ENCODE data around the gene BCL2L13.

BCL2L13 gene

GRCh38 chr22:17726928-17727897 lies 88.7 kb downstream of the BCL2L13 start:
- DNase-seq (ENCODE audit: low read depth): no peak

DNA sequence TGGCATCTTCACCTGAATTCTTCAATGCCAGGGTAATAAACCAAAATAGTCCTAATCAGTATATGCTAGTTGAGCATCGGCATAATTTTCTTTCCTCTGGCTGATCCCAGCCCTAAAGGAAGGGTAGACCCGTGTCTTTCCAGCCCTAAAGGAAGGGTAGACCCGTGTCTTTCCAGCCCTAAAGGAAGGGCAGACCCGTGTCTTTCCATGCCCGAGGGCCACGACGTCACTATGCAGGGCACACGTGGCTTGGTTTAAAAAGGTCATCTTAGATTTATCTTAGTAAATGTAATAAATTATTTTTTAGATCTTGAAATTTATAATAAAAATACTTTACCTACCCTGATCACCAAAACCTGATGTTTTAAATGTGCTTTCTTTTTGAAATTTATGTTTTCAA lies 90.2 kb downstream of the BCL2L13 start:
- no peak for DNase-seq (ENCODE audit: low read depth)

DNA sequence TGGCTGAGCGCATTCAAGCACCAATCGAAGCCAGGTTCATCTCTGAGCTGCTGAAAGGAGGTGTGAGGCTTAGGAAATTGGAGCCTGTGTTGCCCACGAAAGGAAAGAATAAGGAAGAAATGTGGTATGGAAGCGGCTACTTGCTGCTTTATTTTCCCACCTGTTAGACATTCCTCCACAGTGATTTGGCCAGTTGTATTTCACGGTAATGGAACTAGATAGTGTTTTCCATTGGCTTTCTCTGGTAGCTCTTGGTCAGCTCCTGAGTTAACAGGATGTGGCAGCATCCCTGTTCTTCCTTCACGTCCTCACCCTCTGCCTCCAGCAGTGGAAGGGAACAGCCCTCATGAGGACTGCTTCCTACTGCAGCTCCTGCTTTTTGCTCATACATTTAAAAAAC lies 91.0 kb downstream of the BCL2L13 start:
- DNase-seq (ENCODE audit: low read depth): no peak

DNA sequence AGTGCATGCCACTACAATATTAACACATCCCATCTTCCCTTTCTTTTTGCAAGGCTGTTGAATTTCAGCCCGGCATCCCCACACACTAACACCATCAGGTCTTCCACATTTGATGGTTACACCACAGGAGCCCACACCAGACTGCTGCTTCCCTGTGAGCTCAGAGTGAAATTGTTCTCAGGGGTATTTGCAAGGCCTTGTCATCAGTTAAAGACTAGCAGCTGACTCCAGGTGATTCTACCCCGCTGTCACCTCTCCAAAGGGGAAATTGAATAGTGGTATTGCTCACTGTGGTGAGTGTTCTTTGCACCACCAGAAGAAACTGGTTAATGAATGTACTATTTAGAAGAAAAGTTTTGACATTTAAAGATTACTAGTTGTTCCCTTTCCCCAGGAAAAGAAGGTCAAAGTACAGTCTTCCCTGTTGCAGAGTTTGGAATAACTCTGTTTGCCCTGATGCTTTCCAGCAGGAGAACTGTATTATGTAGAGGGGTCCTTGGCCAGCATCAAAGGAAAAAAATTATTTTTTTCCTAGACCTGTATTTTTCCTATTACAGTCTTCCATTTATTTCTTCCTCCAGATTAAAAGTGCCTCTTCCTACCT lies 93.8 kb downstream of the BCL2L13 start:
- DNase-seq (ENCODE audit: low read depth): no peak

DNA sequence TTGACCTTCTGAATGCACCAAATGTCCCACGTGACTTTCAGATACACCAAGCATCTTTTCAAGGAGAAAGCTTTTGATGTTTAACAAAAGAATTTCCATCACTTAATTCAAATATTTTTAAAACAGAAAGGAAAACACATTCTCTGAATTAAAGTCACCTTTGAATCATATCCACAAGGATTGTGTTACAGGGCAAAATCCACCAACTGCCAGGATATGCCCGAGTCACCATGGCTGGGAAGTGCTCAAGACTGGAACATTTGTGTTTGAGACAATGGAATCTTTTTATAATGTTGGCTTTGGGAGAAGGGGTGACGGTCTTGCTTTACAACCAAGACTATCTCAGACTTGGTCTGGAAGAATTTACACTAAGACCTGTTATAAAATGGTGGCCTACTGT lies 94.9 kb downstream of the BCL2L13 start:
- no peak for DNase-seq (ENCODE audit: low read depth)

DNA sequence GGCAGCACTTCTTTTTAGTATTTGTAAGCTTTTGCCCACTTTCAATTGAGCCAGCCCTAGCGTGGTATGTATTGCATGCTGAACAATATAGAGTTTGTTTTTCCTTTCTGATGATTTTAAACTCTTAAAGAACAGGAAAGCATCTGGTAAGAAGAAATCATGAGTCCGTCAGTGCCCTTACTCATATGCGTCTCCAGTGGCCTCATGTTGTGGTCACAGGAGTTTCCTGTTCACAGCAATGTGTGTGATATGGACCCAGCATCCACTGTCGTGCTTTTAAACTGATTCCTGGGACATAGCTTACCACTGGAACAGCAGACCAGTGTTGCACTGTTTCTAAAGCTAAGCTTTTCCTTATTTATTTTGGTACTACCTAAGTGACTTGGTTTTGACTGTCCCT lies 95.6 kb downstream of the BCL2L13 start:
- DNase-seq (ENCODE audit: low read depth): no peak

- no peak for DNase-seq (ENCODE audit: low read depth)
These were observed 100.0 kb downstream of the BCL2L13 start for GRCh38 chr22:17738386-17739128.

GRCh38 chr22:17739196-17739975 lies 100.8 kb downstream of the BCL2L13 start:
- DNase-seq (ENCODE audit: low read depth): no peak

DNA sequence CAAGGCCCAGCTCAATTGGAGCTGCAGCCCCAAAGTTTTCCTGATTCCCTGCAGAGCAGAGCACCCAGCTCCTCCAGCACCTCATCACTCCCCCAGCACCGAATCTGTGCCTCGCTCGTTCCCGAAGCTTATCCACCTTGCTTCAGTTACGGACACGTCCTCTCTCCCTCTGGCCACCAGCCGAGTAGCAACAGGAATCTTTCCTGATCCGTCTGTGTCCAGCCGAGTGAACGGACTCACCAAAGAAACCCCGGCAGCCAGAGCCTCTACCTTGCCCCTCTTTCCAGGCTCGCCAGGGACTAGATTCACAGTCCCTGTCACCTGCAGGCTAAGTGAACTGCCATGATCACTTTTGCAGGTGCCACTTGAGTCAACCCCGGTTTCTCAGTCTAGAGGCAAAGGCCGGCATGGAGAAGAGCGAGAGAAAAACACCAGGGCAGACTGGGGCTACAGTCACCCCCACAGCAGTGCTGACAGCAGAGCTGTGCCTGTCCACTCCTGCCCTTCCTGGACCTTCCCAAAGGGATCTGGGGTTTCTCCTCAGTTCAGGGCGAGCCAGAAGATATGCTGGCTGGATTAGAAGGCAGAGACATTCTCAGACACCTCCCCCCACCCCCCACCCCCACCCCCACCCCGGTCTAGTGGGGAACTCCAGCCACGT lies 103.4 kb downstream of the BCL2L13 start:
- no peak for DNase-seq (ENCODE audit: low read depth)

- peak; percentile 36 for DNase-seq (ENCODE audit: low read depth)
These were observed 104.0 kb downstream of the BCL2L13 start for GRCh38 chr22:17742527-17742902.

DNA sequence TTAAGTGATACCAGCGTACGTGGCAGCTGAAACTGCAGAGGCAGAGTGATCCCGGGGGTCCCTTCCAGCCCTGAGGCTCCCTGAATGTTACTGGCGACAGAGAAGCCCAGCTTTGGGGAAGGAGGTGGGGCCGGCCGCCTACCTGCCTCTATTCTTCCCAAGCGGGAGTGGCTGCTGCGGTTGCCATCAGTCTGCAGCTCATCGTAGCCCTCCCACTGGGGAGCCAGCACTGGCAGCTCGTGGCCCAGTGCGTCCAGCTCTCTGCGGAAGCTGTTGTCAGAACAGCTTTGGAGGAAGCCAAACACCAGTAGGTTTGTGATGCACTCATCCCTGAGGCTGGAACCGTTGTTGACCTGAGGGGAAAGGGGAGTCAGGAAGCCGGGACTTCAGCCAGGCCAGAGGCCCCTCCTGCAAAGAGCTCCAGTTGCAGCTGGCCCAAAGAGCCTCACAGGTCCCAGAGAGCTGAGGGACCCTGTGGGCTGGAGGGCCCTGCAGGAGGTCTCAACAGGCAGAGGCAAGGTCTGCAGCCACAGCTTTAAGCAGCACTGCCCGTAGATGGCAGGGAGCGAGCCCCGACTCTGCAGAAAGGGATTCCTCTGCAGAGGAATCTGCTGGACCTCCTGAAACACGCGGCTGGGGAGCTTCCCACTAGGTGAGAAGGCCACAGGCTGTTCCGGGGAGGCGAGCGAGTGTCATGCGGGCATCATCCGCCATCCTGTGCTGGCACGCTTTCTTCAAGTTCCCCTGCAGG lies 105.3 kb downstream of the BCL2L13 start:
- DNase-seq (ENCODE audit: low read depth): no peak

DNA sequence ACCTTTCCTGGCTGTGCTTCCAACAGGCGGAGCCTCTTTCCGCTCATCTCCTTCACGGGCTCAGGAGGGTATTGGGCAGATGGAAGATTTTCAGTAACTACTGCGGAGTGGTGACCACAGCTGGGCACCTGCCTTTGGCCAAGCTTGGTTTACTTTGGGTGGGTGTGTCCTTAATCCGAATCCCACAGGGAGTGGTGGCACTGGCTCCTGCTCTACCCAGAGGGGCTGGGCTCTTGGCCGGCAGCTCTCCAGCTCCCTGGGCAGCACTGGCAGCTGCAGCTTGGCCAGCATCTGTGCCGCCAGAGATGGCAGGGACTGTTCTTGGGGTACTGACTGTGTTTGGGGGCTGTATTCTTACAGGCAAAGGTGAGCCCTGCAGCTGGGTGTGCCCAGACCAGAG lies 105.9 kb downstream of the BCL2L13 start:
- no peak for DNase-seq (ENCODE audit: low read depth)

- no peak for DNase-seq (ENCODE audit: low read depth)
These were observed 108.4 kb downstream of the BCL2L13 start for GRCh38 chr22:17746916-17747315.

- no peak for DNase-seq (ENCODE audit: low read depth)
These were observed 110.2 kb downstream of the BCL2L13 start for GRCh38 chr22:17748555-17749353.

DNA sequence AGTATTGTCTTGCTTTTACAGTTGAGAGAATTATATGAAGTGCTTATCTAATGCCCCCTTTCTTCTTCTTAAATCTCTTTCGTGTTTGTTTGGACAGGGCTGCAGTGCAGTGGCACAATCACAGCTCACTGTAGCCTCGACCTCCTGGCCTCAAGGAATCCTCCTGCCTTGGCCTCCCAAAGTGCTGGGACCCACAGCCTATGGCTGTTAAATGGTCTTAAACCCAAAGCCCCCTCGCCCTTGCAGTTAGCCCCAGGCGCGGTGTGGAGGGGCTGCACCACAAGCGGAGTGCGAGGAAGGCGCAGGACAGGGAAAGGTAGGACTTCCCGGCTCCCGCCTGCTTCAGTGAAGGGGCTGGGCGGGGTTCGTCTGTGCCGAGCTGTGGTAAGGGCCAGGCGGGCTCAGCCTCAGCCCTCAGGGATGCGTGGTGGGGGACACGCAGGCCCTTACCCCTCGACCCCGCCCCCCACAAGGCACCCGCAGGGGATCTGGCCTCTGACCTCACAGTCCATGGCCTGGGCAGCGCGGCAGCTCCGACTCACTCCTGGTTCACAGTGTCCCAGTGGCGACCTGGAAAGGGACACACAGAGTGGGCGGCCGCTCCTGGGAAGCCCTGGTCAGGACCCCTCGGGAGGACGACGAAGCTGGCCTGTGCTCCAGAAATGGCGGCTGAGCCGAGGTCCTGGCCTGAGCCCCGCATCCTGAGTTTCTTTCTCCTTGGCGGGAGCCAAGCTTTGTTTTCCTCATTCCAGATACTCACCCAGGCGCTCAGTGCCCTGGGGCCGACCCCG lies 111.2 kb downstream of the BCL2L13 start:
- DNase-seq (ENCODE audit: low read depth): no peak

DNA sequence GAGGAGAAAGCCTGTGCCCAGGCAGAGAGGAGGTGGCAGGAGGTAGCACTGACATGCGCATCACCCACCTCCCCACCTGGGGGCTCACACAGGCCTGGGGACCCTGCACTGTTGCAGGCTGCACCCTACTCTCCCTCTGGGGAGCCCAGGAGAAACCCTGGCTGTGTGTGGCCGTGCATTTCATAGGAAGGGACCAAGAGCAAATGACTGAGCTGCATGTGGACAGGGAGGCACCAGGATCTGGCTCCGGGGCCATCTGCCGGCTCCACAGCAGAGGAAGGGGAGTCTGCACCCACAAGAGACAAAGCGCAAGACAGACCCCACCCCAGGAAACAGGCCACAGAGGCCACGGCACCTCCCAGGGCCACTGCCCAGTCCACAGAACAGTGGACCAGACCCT lies 113.0 kb downstream of the BCL2L13 start:
- DNase-seq (ENCODE audit: low read depth): no peak

- no peak for DNase-seq (ENCODE audit: low read depth)
These were observed 114.9 kb downstream of the BCL2L13 start for GRCh38 chr22:17753401-17753989.

GRCh38 chr22:17754233-17754925 lies 115.8 kb downstream of the BCL2L13 start:
- DNase-seq (ENCODE audit: low read depth): no peak
